Stimulated activated naive CD8-positive, alpha-beta T cell treated with anti-CD3 and anti-CD28 coated beads, Interleukin-15, amount 100 ng/mL, for 72 hours (primary cell): ENCODE results near the gene CNMD.
"Not testable (repeated sequence)": the region's sequence is repeated elsewhere in the genome, so short reads cannot be mapped to it uniquely, and the experiment has no call there.

Experiments
- ATAC-seq: fragments of 150-1000 bp; cut with Tn5 transposase; 2 replicates; pipeline ENCODE4 v1.10.0; 2021; ENCODE audit warnings: mild to moderate bottlenecking, moderate library complexity
- DNase-seq, 2 donors: peaks; one replicate each; pipeline ENCODE4 v3.0.0; 2021 to 2022
- H3K27ac Mint-ChIP-seq, 2 donors: one replicate each; pipeline ENCODE4 v1.8.0; 2022; ENCODE audit warnings: mild to moderate bottlenecking in 2 of 2, mixed read lengths in 2 of 2, moderate library complexity in 2 of 2
- H3K27me3 Mint-ChIP-seq: one replicate; pipeline ENCODE4 v1.8.0; 2022; ENCODE audit warnings: mixed read lengths
- H3K4me1 Mint-ChIP-seq: one replicate; pipeline ENCODE4 v1.8.0; 2022; ENCODE audit warnings: mild to moderate bottlenecking, mixed read lengths
- H3K4me3 Mint-ChIP-seq, 2 donors: one replicate each; pipeline ENCODE4 v1.8.0; 2022; ENCODE audit warnings: mild to moderate bottlenecking in 2 of 2, mixed read lengths in 2 of 2, moderate library complexity in 1 of 2
- H3K9me3 Mint-ChIP-seq, 2 donors: one replicate each; pipeline ENCODE4 v1.8.0; 2022; ENCODE audit warnings: mixed read lengths in 2 of 2

Gene CNMD

GRCh38 chr13:52723181-52723580 is 16.4 kb downstream of the CNMD start:
- H3K27me3 Mint-ChIP-seq, result peaks cover 23% of the 10 kb centered on the region
- DNase-seq (no peak), ATAC-seq (no peak)
- peaks cover 9 to 19% of the 10 kb centered on the region in 2 donors for H3K9me3 Mint-ChIP-seq
- H3K4me1 Mint-ChIP-seq, result no peaks in the 10 kb centered on the region
- H3K27ac Mint-ChIP-seq, result no peak overlapping the region
- H3K4me3 Mint-ChIP-seq, result no peak overlapping the region

GRCh38 chr13:52721356-52721755 is 18.3 kb downstream of the CNMD start:
- ATAC-seq, DNase-seq, H3K4me1 Mint-ChIP-seq, H3K27ac Mint-ChIP-seq, H3K4me3 Mint-ChIP-seq: not testable (repeated sequence)
- Mint-ChIP-seq H3K27me3 (peaks cover 36% of the 10 kb centered on the region), H3K9me3 (peaks cover 12 to 35% of the 10 kb centered on the region in 2 donors)

GRCh38 chr13:52720904-52721303 is 18.7 kb downstream of the CNMD start:
- H3K27me3 Mint-ChIP-seq, result peaks cover 36% of the 10 kb centered on the region
- not testable (repeated sequence) for DNase-seq, H3K4me3 Mint-ChIP-seq, ATAC-seq, H3K4me1 Mint-ChIP-seq, H3K27ac Mint-ChIP-seq
- H3K9me3 Mint-ChIP-seq, result peaks cover 12 to 35% of the 10 kb centered on the region in 2 donors

GRCh38 chr13:52713894-52714293 is 25.7 kb downstream of the CNMD start:
- no peak overlapping the region for H3K4me3 Mint-ChIP-seq

GRCh38 chr13:52712385-52712784 is 27.2 kb downstream of the CNMD start:
- H3K9me3 Mint-ChIP-seq, result peaks cover 0 to 9% of the 10 kb centered on the region in 2 donors
- H3K27me3 Mint-ChIP-seq, result peaks cover 6% of the 10 kb centered on the region
- ATAC-seq, result no peak
- no peak overlapping the region for H3K4me3 Mint-ChIP-seq
- H3K27ac Mint-ChIP-seq, result no peak overlapping the region
- H3K4me1 Mint-ChIP-seq, result no peaks in the 10 kb centered on the region
- no peak for DNase-seq

More at GRCh38 chr13:52713894-52714293, 25.7 kb downstream of the CNMD start:
- no peak for ATAC-seq
- no peak for DNase-seq
- Mint-ChIP-seq H3K27me3 (peaks cover 21% of the 10 kb centered on the region), H3K9me3 (peaks cover 8 to 24% of the 10 kb centered on the region in 2 donors), H3K27ac (no peak overlapping the region), H3K4me1 (no peaks in the 10 kb centered on the region)

GRCh38 chr13:52711286-52711685 is 28.3 kb downstream of the CNMD start:
- H3K27me3 Mint-ChIP-seq, result no peaks in the 10 kb centered on the region
- H3K9me3 Mint-ChIP-seq, result no peaks in the 10 kb centered on the region
- H3K4me1 Mint-ChIP-seq, result no peaks in the 10 kb centered on the region
- no peak overlapping the region for H3K27ac Mint-ChIP-seq
- ATAC-seq (no peak), DNase-seq (no peak)
- H3K4me3 Mint-ChIP-seq, result no peak overlapping the region

- not testable (repeated sequence) for H3K4me1 Mint-ChIP-seq, H3K9me3 Mint-ChIP-seq, H3K4me3 Mint-ChIP-seq, DNase-seq, ATAC-seq, H3K27me3 Mint-ChIP-seq
- H3K27ac Mint-ChIP-seq, result peak overlapping the region in 1 of 2 donors; percentile 19
These were observed 31.4 kb downstream of the CNMD start for GRCh38 chr13:52708266-52708665.

GRCh38 chr13:52707375-52707774 is 32.2 kb downstream of the CNMD start:
- no peak for ATAC-seq

GRCh38 chr13:52706081-52706480 is 33.5 kb downstream of the CNMD start:
- Mint-ChIP-seq H3K4me1 (no peaks in the 10 kb centered on the region), H3K9me3 (no peaks in the 10 kb centered on the region), H3K4me3 (no peak overlapping the region), H3K27ac (peak overlapping the region in 1 of 2 donors; percentile 76), H3K27me3 (no peaks in the 10 kb centered on the region)
- ATAC-seq (no peak), DNase-seq (no peak)

More at GRCh38 chr13:52707375-52707774, 32.2 kb downstream of the CNMD start:
- Mint-ChIP-seq H3K27ac (no peak overlapping the region), H3K4me1 (no peaks in the 10 kb centered on the region), H3K4me3 (no peak overlapping the region), H3K9me3 (no peaks in the 10 kb centered on the region), H3K27me3 (no peaks in the 10 kb centered on the region)
- DNase-seq, result no peak

- Mint-ChIP-seq H3K4me3 (no peak overlapping the region), H3K27ac (no peak overlapping the region), H3K27me3 (no peaks in the 10 kb centered on the region), H3K9me3 (no peaks in the 10 kb centered on the region), H3K4me1 (no peaks in the 10 kb centered on the region)
- ATAC-seq, result no peak
- DNase-seq, result no peak
These were observed 36.1 kb downstream of the CNMD start for GRCh38 chr13:52703482-52703881.

GRCh38 chr13:52701728-52702465 is 37.7 kb downstream of the CNMD start:
- Mint-ChIP-seq H3K27ac (no peak overlapping the region), H3K4me1 (no peaks in the 10 kb centered on the region), H3K9me3 (no peaks in the 10 kb centered on the region), H3K4me3 (no peak overlapping the region), H3K27me3 (no peaks in the 10 kb centered on the region)
- DNase-seq, result no peak
- ATAC-seq, result no peak

GRCh38 chr13:52696566-52696965 is 43.1 kb downstream of the CNMD start:
- ATAC-seq (no peak), DNase-seq (no peak)
- H3K27ac Mint-ChIP-seq, result no peak overlapping the region
- H3K4me1 Mint-ChIP-seq, result peaks cover 11% of the 10 kb centered on the region
- H3K27me3 Mint-ChIP-seq, result no peaks in the 10 kb centered on the region
- no peak overlapping the region for H3K4me3 Mint-ChIP-seq
- H3K9me3 Mint-ChIP-seq, result no peaks in the 10 kb centered on the region

GRCh38 chr13:52695856-52696255 is 43.8 kb downstream of the CNMD start:
- H3K4me1 Mint-ChIP-seq, result peaks cover 11% of the 10 kb centered on the region

GRCh38 chr13:52686376-52686775 is 53.2 kb downstream of the CNMD start:
- Mint-ChIP-seq H3K4me3 (no peak overlapping the region), H3K9me3 (no peaks in the 10 kb centered on the region), H3K4me1 (no peaks in the 10 kb centered on the region), H3K27me3 (no peaks in the 10 kb centered on the region), H3K27ac (no peak overlapping the region)
- DNase-seq (no peak), ATAC-seq (no peak)

More at GRCh38 chr13:52695856-52696255, 43.8 kb downstream of the CNMD start:
- no peak overlapping the region for H3K4me3 Mint-ChIP-seq
- no peaks in the 10 kb centered on the region for H3K27me3 Mint-ChIP-seq
- peak; percentile 2 to 33 for DNase-seq
- no peaks in the 10 kb centered on the region for H3K9me3 Mint-ChIP-seq
- ATAC-seq, result peak; percentile 98
- peak overlapping the region in 1 of 2 donors; percentile 80 for H3K27ac Mint-ChIP-seq

GRCh38 chr13:52685806-52686205 is 53.8 kb downstream of the CNMD start:
- not testable (repeated sequence) for ATAC-seq, H3K27ac Mint-ChIP-seq, H3K4me1 Mint-ChIP-seq, H3K4me3 Mint-ChIP-seq, H3K9me3 Mint-ChIP-seq, H3K27me3 Mint-ChIP-seq, DNase-seq

- no peaks in the 10 kb centered on the region for H3K9me3 Mint-ChIP-seq
- ATAC-seq (no peak), DNase-seq (no peak)
- H3K4me1 Mint-ChIP-seq, result peaks cover 6% of the 10 kb centered on the region
- H3K27me3 Mint-ChIP-seq, result no peaks in the 10 kb centered on the region
- H3K27ac Mint-ChIP-seq, result no peak overlapping the region
- H3K4me3 Mint-ChIP-seq, result no peak overlapping the region
These were observed 61.8 kb downstream of the CNMD start for GRCh38 chr13:52677823-52678222.

- H3K27me3 Mint-ChIP-seq, result no peaks in the 10 kb centered on the region
- H3K4me3 Mint-ChIP-seq, result no peak overlapping the region
- H3K9me3 Mint-ChIP-seq, result no peaks in the 10 kb centered on the region
- ATAC-seq (no peak), DNase-seq (no peak)
- no peak overlapping the region for H3K27ac Mint-ChIP-seq
- peaks cover 6% of the 10 kb centered on the region for H3K4me1 Mint-ChIP-seq
These were observed 66.2 kb downstream of the CNMD start for GRCh38 chr13:52673465-52673864.
